ENCODE data around the gene BCAN.
A peak's percentile ranks its signal among the peaks of the same experiment; 100 is the strongest.

BCAN gene

GRCh38 chr1:156704930-156705320, 63.0 kb downstream of the BCAN start:
- DNase-seq, result peak; percentile 51

- DNase-seq, result peak; percentile 34
Measured at GRCh38 chr1:156705321-156705917, 63.5 kb downstream of the BCAN start, which contains the start of gene CRABP2. Gene CRABP2, minus strand, starts transcription at chr1:156705583. Its CDS starts 137 bp downstream, at chr1:156705446.

- peak; percentile 75 for DNase-seq
Measured at GRCh38 chr1:156705918-156706656, 64.2 kb downstream of the BCAN start.

GRCh38 chr1:156706657-156707416, 64.9 kb downstream of the BCAN start:
- DNase-seq, result no peak

GRCh38 chr1:156707417-156708217, 65.7 kb downstream of the BCAN start:
- no peak for DNase-seq

GRCh38 chr1:156708218-156708661, 66.3 kb downstream of the BCAN start:
- DNase-seq, result no peak

- DNase-seq, result no peak
Measured at GRCh38 chr1:156709031-156709430, 67.1 kb downstream of the BCAN start.

Measured in activated CD8-positive, alpha-beta memory T cell treated with anti-CD3 and anti-CD28 coated beads, Interleukin-2, amount 50 U/mL, for 4 hours (primary cell).